Cardiac muscle cell (in vitro differentiated cells and primary cell): Measurements from ENCODE around the gene PDCD1. TPM values are rescaled to one million over a fixed set of nuclear protein-coding genes. Genes with fewer than 3 reads are reported as not detected.

ENCODE experiments used
- DNase-seq, 2 donors: peaks; one replicate each; pipeline versions ENCODE4 v3.0.0 to v3.0.0-alpha.2; 2010 to 2017; ENCODE audit warnings: low read depth in 1 of 2, low spot score in 1 of 2
- H3K27ac ChIP-seq: fragments of 200-600 bp; sonication (generic); 2 replicates; pipeline ENCODE4 v1.5.1; 2016
- H3K27me3 ChIP-seq: fragments of 200-600 bp; sonication (generic); 2 replicates; pipeline ENCODE4 v1.6.0; 2016; ENCODE audit warnings: control low read depth
- H3K36me3 ChIP-seq: fragments of 200-600 bp; sonication (generic); 2 replicates; pipeline ENCODE4 v1.5.1; 2016; ENCODE audit warnings: control low read depth
- H3K4me1 ChIP-seq: fragments of 200-600 bp; sonication (generic); 2 replicates; pipeline ENCODE4 v1.8.1; 2017; ENCODE audit warnings: low read depth, mild to moderate bottlenecking, mixed run types
- H3K4me3 ChIP-seq: fragments of 200-600 bp; sonication (generic); 2 replicates; pipeline ENCODE4 v1.5.1; 2016; ENCODE audit warnings: mild to moderate bottlenecking
- H3K9me3 ChIP-seq: fragments of 200-600 bp; sonication (generic); 2 replicates; pipeline ENCODE4 v1.5.1; 2017; ENCODE audit warnings: low read depth, mild to moderate bottlenecking, control low read depth
- CTCF ChIP-seq: IDR thresholded peaks from 2 replicates; pipeline ENCODE4 v1.5.1; 2012; ENCODE audit warnings: low read depth, mild to moderate bottlenecking, low read length
- polyA plus RNA-seq: library from polyadenylated mRNA; unstranded; fragments of >200 nt; fragmentation: Nextera tagmentation; extraction: Ambion mirVana; gene quantifications from 2 replicates; pipeline ENCODE4 v1.2.1, GENCODE V29; 2016
- total RNA-seq: library from RNA; depleted of rRNA; stranded (reverse); fragments of >200 nt; gene quantifications from 2 replicates; pipeline ENCODE4 v1.2.3, GENCODE V29; 2016

The PDCD1 gene
- total and polyA plus RNA-seq, 2 experiments from 2014 or later: not detected

GRCh38 chr2:241812730-241813643 is 45.7 kb downstream of the PDCD1 start:
- DNase-seq: no peak
- no peak for TF ChIP-seq CTCF
- no peak overlapping the region for H3K27ac ChIP-seq
- no peaks in the 10 kb centered on the region for H3K36me3 ChIP-seq
- H3K27me3 ChIP-seq: no peaks in the 10 kb centered on the region
- H3K4me1 ChIP-seq: no peaks in the 10 kb centered on the region
- H3K4me3 ChIP-seq: no peak overlapping the region
- no peaks in the 10 kb centered on the region for H3K9me3 ChIP-seq

- no peaks in the 10 kb centered on the region for H3K9me3 ChIP-seq
- H3K27ac ChIP-seq: no peak overlapping the region
- no peaks in the 10 kb centered on the region for H3K36me3 ChIP-seq
- H3K4me1 ChIP-seq: no peaks in the 10 kb centered on the region
- no peak overlapping the region for H3K4me3 ChIP-seq
- no peaks in the 10 kb centered on the region for H3K27me3 ChIP-seq
- DNase-seq: no peak
- no peak for TF ChIP-seq CTCF
These were observed 46.6 kb downstream of the PDCD1 start for GRCh38 chr2:241811952-241812729.

- DNase-seq: no peak
- Histone ChIP-seq H3K9me3 (no peaks in the 10 kb centered on the region), H3K4me3 (no peak overlapping the region), H3K27me3 (no peaks in the 10 kb centered on the region), H3K27ac (no peak overlapping the region), H3K36me3 (no peaks in the 10 kb centered on the region), H3K4me1 (no peaks in the 10 kb centered on the region)
- TF ChIP-seq CTCF: no peak
These were observed 47.3 kb downstream of the PDCD1 start for GRCh38 chr2:241811201-241811951.

GRCh38 chr2:241810307-241811200 is 48.1 kb downstream of the PDCD1 start:
- Histone ChIP-seq H3K27me3 (no peaks in the 10 kb centered on the region), H3K4me1 (no peaks in the 10 kb centered on the region), H3K36me3 (no peaks in the 10 kb centered on the region), H3K9me3 (no peaks in the 10 kb centered on the region), H3K27ac (no peak overlapping the region), H3K4me3 (no peak overlapping the region)
- no peak for DNase-seq
- no peak for TF ChIP-seq CTCF
